Endothelial cell of umbilical vein (primary cell): ENCODE results near the gene CLEC5A. TPM values are rescaled to one million over a fixed set of nuclear protein-coding genes. Genes with fewer than 3 reads are reported as not detected.

Source experiments
- BruUV-seq: library from RNA; stranded (reverse); fragments of 400-500 nt; replicated peaks from 2 replicates; lab custom pipeline; 2021; lab: Mats Ljungman, UMichigan
- CTCF ChIA-PET: fragments of 300-600, 350-600 bp; sonication (Branson Sonifier 250); formaldehyde crosslinking; loops from one replicate; lab custom pipeline; 2021; ENCODE audit warnings: antibody characterized with exemption, inconsistent platforms; lab: Charles Lee
- POLR2A ChIA-PET: fragments of 300-600, 350-600 bp; sonication (Branson Sonifier 250); formaldehyde crosslinking; loops from one replicate; lab custom pipeline; 2021; ENCODE audit warnings: antibody characterized with exemption, inconsistent platforms; lab: Charles Lee
- DNase-seq: peaks from one replicate; pipeline ENCODE4 v3.0.0-alpha.2; 2011; ENCODE audit warnings: low read depth, low spot score
- FAIRE-seq: peaks from 2 replicates; lab custom pipeline; 2011; peaks lifted over from hg19 to GRCh38; lab: Jason Lieb, UNC
- H2AFZ ChIP-seq: 2 replicates; pipeline ENCODE4 v1.6.0; 2012; ENCODE audit warnings: low read depth, low read length, control low read depth, inconsistent platforms
- H3K27ac ChIP-seq: 2 replicates; pipeline ENCODE4 v1.5.1; 2011; ENCODE audit warnings: low read depth, mild to moderate bottlenecking, control low read depth, low read length, moderate library complexity; ENCODE audit not compliant: insufficient read depth
- H3K27me3 ChIP-seq, 2 experiments: 2 replicates each; pipeline versions ENCODE4 v1.6.0 to v1.6.1; 2011; ENCODE audit warnings: low read length in 2 of 2, mixed read lengths in 1 of 2; ENCODE audit not compliant: control insufficient read depth in 2 of 2, insufficient read depth in 2 of 2
- H3K36me3 ChIP-seq, 2 experiments: 2 replicates in 1 of 2; 3 replicates in 1 of 2; pipeline ENCODE4 v1.5.1; 2011; ENCODE audit warnings: low read length in 2 of 2, mild to moderate bottlenecking in 1 of 2, moderate library complexity in 1 of 2; ENCODE audit not compliant: control insufficient read depth in 2 of 2, insufficient read depth in 2 of 2; ENCODE audit errors: extremely low read depth in 1 of 2
- H3K4me1 ChIP-seq: 3 replicates; pipeline ENCODE4 v1.5.1; 2011; ENCODE audit warnings: mild to moderate bottlenecking, low read length; ENCODE audit not compliant: control insufficient read depth, insufficient read depth; ENCODE audit errors: extremely low read depth
- H3K4me2 ChIP-seq: 2 replicates; pipeline ENCODE4 v1.6.1; 2011; ENCODE audit warnings: low read length, control low read depth, mixed read lengths; ENCODE audit not compliant: insufficient read depth
- H3K4me3 ChIP-seq, 3 experiments: fragments of 200-600 bp in 1 of 3; sonication (generic), shearing (Covaris generic) in 1 of 3; replicated peaks in 1 of 3; 2 replicates each; pipeline ENCODE4 v1.5.1; 2011 to 2016; ENCODE audit warnings: control low read depth in 3 of 3, low read length in 3 of 3, mild to moderate bottlenecking in 2 of 3, inconsistent platforms in 1 of 3, low read depth in 1 of 3, moderate library complexity in 1 of 3; ENCODE audit not compliant: insufficient read depth in 1 of 3
- H3K79me2 ChIP-seq: 2 replicates; pipeline ENCODE4 v1.6.0; 2012; ENCODE audit warnings: low read length, inconsistent platforms; ENCODE audit not compliant: control insufficient read depth, insufficient read depth
- H3K9ac ChIP-seq: replicated peaks from 2 replicates; pipeline ENCODE3; 2011; ENCODE audit warnings: low read length, control low read depth; ENCODE audit not compliant: insufficient read depth; ENCODE audit errors: extremely low read depth
- H3K9me1 ChIP-seq: replicated peaks from 3 replicates; pipeline ENCODE4 v1.6.0; 2011; ENCODE audit warnings: mild to moderate bottlenecking, low read length; ENCODE audit not compliant: control insufficient read depth, insufficient read depth; ENCODE audit errors: extremely low read depth
- H3K9me3 ChIP-seq: replicated peaks from 2 replicates; pipeline ENCODE4 v1.5.1; 2012; ENCODE audit warnings: low read length, inconsistent platforms; ENCODE audit not compliant: control insufficient read depth, insufficient read depth
- H4K20me1 ChIP-seq: replicated peaks from 2 replicates; pipeline ENCODE3; 2011; ENCODE audit warnings: mild to moderate bottlenecking, low read length; ENCODE audit not compliant: control insufficient read depth, insufficient read depth; ENCODE audit errors: extremely low read depth
- EZH2 ChIP-seq: IDR thresholded peaks from 2 replicates; pipeline ENCODE4 v1.6.1; 2012; ENCODE audit warnings: borderline replicate concordance, low read depth, mild to moderate bottlenecking, moderate library complexity, low read length, inconsistent platforms; ENCODE audit not compliant: severe bottlenecking
- FOS ChIP-seq: IDR thresholded peaks from 2 replicates; pipeline ENCODE4 v1.6.1; 2011; ENCODE audit warnings: mild to moderate bottlenecking, low read length, moderate library complexity, borderline replicate concordance; ENCODE audit not compliant: insufficient read depth
- GATA2 ChIP-seq: IDR thresholded peaks from 2 replicates; pipeline ENCODE4 v1.7.0; 2011; ENCODE audit warnings: low read depth, mild to moderate bottlenecking, moderate library complexity, mixed read lengths, low read length; ENCODE audit not compliant: insufficient read length, insufficient read depth
- JUN ChIP-seq: IDR thresholded peaks from 2 replicates; pipeline ENCODE4 v1.6.1; 2011; ENCODE audit warnings: borderline replicate concordance, low read depth; ENCODE audit not compliant: insufficient read length, insufficient read depth
- MYC ChIP-seq: IDR thresholded peaks from one replicate; pipeline ENCODE4 v1.6.1; 2011; ENCODE audit warnings: mild to moderate bottlenecking, low read depth, low read length
- POLR2A ChIP-seq: IDR thresholded peaks from 2 replicates; pipeline ENCODE4 v1.6.1; 2012; ENCODE audit warnings: low read depth, mild to moderate bottlenecking, control low read depth, low read length
- POLR2AphosphoS5 ChIP-seq: IDR thresholded peaks from 2 replicates; pipeline ENCODE4 v1.6.1; 2012; ENCODE audit warnings: low read depth, mild to moderate bottlenecking, control low read depth, low read length, moderate library complexity; ENCODE audit not compliant: insufficient read depth
- dilution Hi-C: fragments of 300-500 bp; cut with MboI; formaldehyde crosslinking; loops from one replicate; pipeline ENCODE4 v1.15.0; 2019; ENCODE audit warnings: low sequenced_read_pairs; ENCODE audit not compliant: extremely low pct_ligation_motif_present
- intact Hi-C: fragments of 100-400 bp; cut with micrococcal nuclease; formaldehyde crosslinking; loops from one replicate; pipeline ENCODE4 v1.10.0; 2022
- polyA plus RNA-seq, 4 experiments: library from polyadenylated mRNA; depleted of rRNA in 3 of 4; stranded (reverse) in 3 of 4; unstranded in 1 of 4; fragments of >200 nt; gene quantifications; 2 replicates each; pipeline versions ENCODE4 v1.2.1 to v1.2.3, GENCODE V29; 2011 to 2012; ENCODE audit warnings: missing spikeins in 1 of 4
- total RNA-seq: library from RNA; stranded (reverse); gene quantifications from 2 replicates; pipeline ENCODE4 v1.2.3, GENCODE V29; 2021
- TF ChIP-seq, protein P1 (sequence below): IDR thresholded peaks from 2 replicates; pipeline ENCODE4 v1.6.1; 2011; ENCODE audit not compliant: insufficient read depth, insufficient read length
- TF ChIP-seq, protein P2 (sequence below), 2 donors: IDR thresholded peaks; 1 replicate in 1 of 2; 2 replicates in 1 of 2; pipeline ENCODE4 v1.5.1; 2011; ENCODE audit warnings: low read length in 2 of 2, mild to moderate bottlenecking in 2 of 2, moderate library complexity in 2 of 2, control low read depth in 1 of 2, inconsistent platforms in 1 of 2, low read depth in 1 of 2; ENCODE audit not compliant: insufficient read depth in 1 of 2; ENCODE audit errors: extremely low read depth in 1 of 2

The CLEC5A gene
- total and polyA plus RNA-seq, 2 donors (not counting 3 experiments of a cell fraction or from before 2014, with no cell fraction given): not detected

DNA sequence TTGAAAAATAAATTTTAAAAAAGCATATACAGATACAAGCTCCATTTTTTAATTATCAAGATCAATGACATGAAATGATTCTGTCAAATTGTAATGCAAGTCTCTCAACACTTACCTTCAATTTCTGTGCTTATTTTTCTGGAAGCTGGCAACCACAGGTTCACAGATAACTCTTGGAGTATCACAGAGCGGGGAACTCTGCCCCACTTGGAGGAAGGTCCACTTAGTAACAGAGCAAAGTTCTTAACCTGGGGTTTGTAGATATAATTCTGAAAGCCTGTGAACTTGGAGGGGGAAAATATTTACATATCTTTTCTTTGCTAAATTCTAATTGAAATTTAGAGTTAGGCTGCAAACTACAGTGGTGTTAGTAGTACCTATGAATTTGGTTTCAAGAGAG, 46.6 kb upstream of the CLEC5A start:
- H3K9me1 ChIP-seq: no peaks in the 10 kb centered on the region
- H3K9ac ChIP-seq: no peak overlapping the region
- ChIA-PET POLR2A (no interaction called here), CTCF (interaction anchor here (1.6 kb wide), 1 partner anchor 18 kb away, joined by 3 read pairs; no protein-coding TSS in a partner anchor)
- no peak overlapping the region for H2AFZ ChIP-seq
- H3K36me3 ChIP-seq: no peaks in the 10 kb centered on the region
- no peaks in the 10 kb centered on the region for H4K20me1 ChIP-seq
- H3K4me3 ChIP-seq: no peak overlapping the region
- no peak for TF ChIP-seq GATA2
- TF ChIP-seq, protein P1, sequence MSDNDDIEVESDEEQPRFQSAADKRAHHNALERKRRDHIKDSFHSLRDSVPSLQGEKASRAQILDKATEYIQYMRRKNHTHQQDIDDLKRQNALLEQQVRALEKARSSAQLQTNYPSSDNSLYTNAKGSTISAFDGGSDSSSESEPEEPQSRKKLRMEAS: no peak
- BruUV-seq: no TSS peak
- intact Hi-C loops: no loop called here
- no peak overlapping the region for H3K27ac ChIP-seq
- no peak overlapping the region for H3K4me2 ChIP-seq
- no peaks in the 10 kb centered on the region for H3K9me3 ChIP-seq
- DNase-seq (no peak), FAIRE-seq (no peak)
- dilution Hi-C loops: no loop called here
- H3K27me3 ChIP-seq: no peaks in the 10 kb centered on the region
- no peaks in the 10 kb centered on the region for H3K79me2 ChIP-seq
- no peaks in the 10 kb centered on the region for H3K4me1 ChIP-seq

DNA sequence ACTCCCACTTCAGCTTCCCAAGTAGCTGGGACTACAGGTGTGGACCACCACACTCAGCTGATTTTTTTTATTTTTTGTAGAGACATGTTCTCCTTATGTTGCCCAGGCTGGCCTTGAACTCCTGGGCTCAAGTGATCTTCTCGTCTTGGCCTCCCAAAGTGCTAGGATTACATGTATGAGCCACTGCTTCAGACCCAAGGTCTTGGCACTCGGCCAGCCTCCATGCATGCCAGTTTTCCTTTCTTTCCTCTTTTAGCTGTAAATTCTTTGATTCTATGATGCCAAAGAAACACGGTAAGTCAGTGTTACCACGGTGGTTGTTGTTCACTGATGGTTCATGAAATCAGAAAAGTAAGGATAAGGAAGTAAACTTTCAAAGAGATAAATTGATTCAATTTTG, 45.9 kb upstream of the CLEC5A start:
- FAIRE-seq (no peak), DNase-seq (no peak)
- H4K20me1 ChIP-seq: no peaks in the 10 kb centered on the region
- H3K9me3 ChIP-seq: no peaks in the 10 kb centered on the region
- H3K4me1 ChIP-seq: no peaks in the 10 kb centered on the region
- intact Hi-C loops (no loop called here), dilution Hi-C loops (no loop called here)
- H3K4me3 ChIP-seq: no peak overlapping the region
- no peak overlapping the region for H3K9ac ChIP-seq
- BruUV-seq: no TSS peak
- TF ChIP-seq POLR2AphosphoS5: no peak
- TF ChIP-seq, protein P2, sequence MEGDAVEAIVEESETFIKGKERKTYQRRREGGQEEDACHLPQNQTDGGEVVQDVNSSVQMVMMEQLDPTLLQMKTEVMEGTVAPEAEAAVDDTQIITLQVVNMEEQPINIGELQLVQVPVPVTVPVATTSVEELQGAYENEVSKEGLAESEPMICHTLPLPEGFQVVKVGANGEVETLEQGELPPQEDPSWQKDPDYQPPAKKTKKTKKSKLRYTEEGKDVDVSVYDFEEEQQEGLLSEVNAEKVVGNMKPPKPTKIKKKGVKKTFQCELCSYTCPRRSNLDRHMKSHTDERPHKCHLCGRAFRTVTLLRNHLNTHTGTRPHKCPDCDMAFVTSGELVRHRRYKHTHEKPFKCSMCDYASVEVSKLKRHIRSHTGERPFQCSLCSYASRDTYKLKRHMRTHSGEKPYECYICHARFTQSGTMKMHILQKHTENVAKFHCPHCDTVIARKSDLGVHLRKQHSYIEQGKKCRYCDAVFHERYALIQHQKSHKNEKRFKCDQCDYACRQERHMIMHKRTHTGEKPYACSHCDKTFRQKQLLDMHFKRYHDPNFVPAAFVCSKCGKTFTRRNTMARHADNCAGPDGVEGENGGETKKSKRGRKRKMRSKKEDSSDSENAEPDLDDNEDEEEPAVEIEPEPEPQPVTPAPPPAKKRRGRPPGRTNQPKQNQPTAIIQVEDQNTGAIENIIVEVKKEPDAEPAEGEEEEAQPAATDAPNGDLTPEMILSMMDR (IDR thresholded peaks at IDR 0.05; ENCODE audit: extremely low read depth in 1 of 2, insufficient read depth in 1 of 2, low read depth in 1 of 2, low read length in 2 of 2): no peak
- TF ChIP-seq JUN: no peak
- TF ChIP-seq, protein P1: no peak
- no peak for TF ChIP-seq EZH2
- no peak for TF ChIP-seq GATA2
- no peak for TF ChIP-seq MYC
- TF ChIP-seq POLR2A: no peak
- TF ChIP-seq FOS: no peak
- H3K79me2 ChIP-seq: no peaks in the 10 kb centered on the region
- H3K27me3 ChIP-seq: no peaks in the 10 kb centered on the region
- H3K27ac ChIP-seq: no peak overlapping the region
- CTCF ChIA-PET: no interaction called here
- POLR2A ChIA-PET: no interaction called here
- no peaks in the 10 kb centered on the region for H3K9me1 ChIP-seq
- no peak overlapping the region for H2AFZ ChIP-seq
- no peak overlapping the region for H3K4me2 ChIP-seq
- no peaks in the 10 kb centered on the region for H3K36me3 ChIP-seq
